Left ventricle myocardium inferior (tissue), 1 donor: ENCODE data around the gene ZNRF1. TPM values are rescaled to one million over a fixed set of nuclear protein-coding genes. Genes with fewer than 3 reads are reported as not detected.
A peak's percentile ranks its signal among the peaks of the same experiment; 100 is the strongest.

Experiments used
- DNase-seq: peaks from one replicate; pipeline ENCODE4 v3.0.0-alpha.2; 2020
- H3K27ac ChIP-seq: fragments of 200-600 bp; replicated peaks from 2 replicates; pipeline ENCODE4 v1.8.0; 2021
- H3K27me3 ChIP-seq: fragments of 200-600 bp; 2 replicates; pipeline ENCODE4 v1.8.0; 2021; ENCODE audit warnings: low read depth
- H3K36me3 ChIP-seq: fragments of 200-600 bp; 2 replicates; pipeline ENCODE4 v1.8.0; 2021
- H3K4me1 ChIP-seq: fragments of 200-600 bp; 2 replicates; pipeline ENCODE4 v1.8.0; 2021
- H3K4me3 ChIP-seq: fragments of 200-600 bp; 2 replicates; pipeline ENCODE4 v1.8.0; 2021; ENCODE audit warnings: mild to moderate bottlenecking, moderate library complexity
- H3K9me3 ChIP-seq: fragments of 200-600 bp; replicated peaks from 2 replicates; pipeline ENCODE4 v1.8.0; 2021
- CTCF ChIP-seq: fragments of 200-600 bp; IDR thresholded peaks from 2 replicates; pipeline ENCODE4 v1.8.0; 2021; ENCODE audit warnings: antibody characterized with exemption, mild to moderate bottlenecking, borderline replicate concordance
- intact Hi-C: fragments of 100-400 bp; cut with micrococcal nuclease; formaldehyde crosslinking; loops from one replicate; pipeline ENCODE4 v1.11.0; 2022
- total RNA-seq: library from RNA; stranded (reverse); fragmentation: NEBNext Ultra II Directional; extraction: Animal tissue kit (Norgen Biotek cat#: 25700); gene quantifications from one replicate; pipeline ENCODE4 v1.2.1, GENCODE V29; 2021
- donor health status: DM: no; HTN: yes; CAD: no; lungs with severe emphysema.

ZNRF1 gene
- total RNA-seq, 1 donor from 2014 or later: 22.3 TPM

GRCh38 chr16:75104836-75105235, 106.0 kb downstream of the ZNRF1 start:
- no peaks in the 10 kb centered on the region for H3K36me3 ChIP-seq
- peaks cover 66% of the 10 kb centered on the region for H3K4me1 ChIP-seq
- no peak for TF ChIP-seq CTCF
- no peaks in the 10 kb centered on the region for H3K9me3 ChIP-seq
- intact Hi-C loops: loop anchor here (5.0 to 10.0 kb wide), 2 partner anchors 60 to 103 kb away; no protein-coding TSS in a partner anchor
- H3K27ac ChIP-seq: peak overlapping the region; percentile 94
- no peaks in the 10 kb centered on the region for H3K27me3 ChIP-seq
- H3K4me3 ChIP-seq: no peak overlapping the region
- no peak for DNase-seq

GRCh38 chr16:75105306-75106061, 106.7 kb downstream of the ZNRF1 start:
- Histone ChIP-seq H3K4me3 (no peak overlapping the region), H3K4me1 (peaks cover 66% of the 10 kb centered on the region), H3K36me3 (no peaks in the 10 kb centered on the region), H3K9me3 (no peaks in the 10 kb centered on the region), H3K27me3 (no peaks in the 10 kb centered on the region), H3K27ac (peak overlapping the region; percentile 94)
- DNase-seq: peak; percentile 57
- no peak for TF ChIP-seq CTCF
- intact Hi-C loops: loop anchor here (5.0 to 10.0 kb wide), 2 partner anchors 61 to 103 kb away; no protein-coding TSS in a partner anchor

GRCh38 chr16:75106351-75107274, 107.8 kb downstream of the ZNRF1 start:
- Histone ChIP-seq H3K4me1 (peaks cover 74% of the 10 kb centered on the region), H3K4me3 (no peak overlapping the region), H3K9me3 (no peaks in the 10 kb centered on the region), H3K36me3 (no peaks in the 10 kb centered on the region), H3K27me3 (no peaks in the 10 kb centered on the region), H3K27ac (peak overlapping the region; percentile 94)
- intact Hi-C loops: loop anchor here (5.0 to 10.0 kb wide), 2 partner anchors 62 to 104 kb away; no protein-coding TSS in a partner anchor
- no peak for DNase-seq
- TF ChIP-seq CTCF: no peak

- DNase-seq: no peak
- H3K27ac ChIP-seq: peak overlapping the region; percentile 94
- peaks cover 83% of the 10 kb centered on the region for H3K4me1 ChIP-seq
- no peak overlapping the region for H3K4me3 ChIP-seq
- intact Hi-C loops: loop anchor here (5.0 to 10.0 kb wide), 2 partner anchors 63 to 105 kb away; no protein-coding TSS in a partner anchor
- H3K9me3 ChIP-seq: no peaks in the 10 kb centered on the region
- no peaks in the 10 kb centered on the region for H3K36me3 ChIP-seq
- H3K27me3 ChIP-seq: no peaks in the 10 kb centered on the region
- TF ChIP-seq CTCF: no peak
Measured at GRCh38 chr16:75107505-75107904, 108.7 kb downstream of the ZNRF1 start.
